ENCODE data around the gene FAM78B.

Gene FAM78B

DNA sequence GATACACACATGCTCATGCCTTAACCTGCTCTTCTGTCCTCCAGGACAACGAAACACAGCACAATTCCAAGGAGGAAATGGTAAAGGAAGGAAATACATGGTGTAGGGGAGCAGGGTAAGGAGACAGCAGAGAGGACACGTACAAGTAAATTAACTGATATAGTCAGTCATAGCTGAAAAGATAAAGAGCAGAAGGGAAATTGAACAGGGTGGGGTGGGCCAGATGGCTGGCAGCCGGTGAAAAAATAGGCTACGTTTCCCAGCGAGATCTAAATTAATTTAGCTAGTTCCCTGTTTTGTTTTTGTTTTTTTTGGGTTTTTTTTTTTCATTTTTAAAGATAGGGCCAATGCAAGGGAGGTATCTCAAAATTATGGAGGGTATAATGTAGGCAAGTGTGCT, 109.2 kb downstream of the FAM78B start:
- H3K27me3 ChIP-seq (ENCODE audit: control insufficient read depth, insufficient read depth, low read length): no peaks in the 10 kb centered on the region
- no peak overlapping the region for H3K4me3 ChIP-seq (ENCODE audit: low read depth, low read length)
- H3K9ac ChIP-seq (ENCODE audit: low read depth, low read length): no peak overlapping the region

DNA sequence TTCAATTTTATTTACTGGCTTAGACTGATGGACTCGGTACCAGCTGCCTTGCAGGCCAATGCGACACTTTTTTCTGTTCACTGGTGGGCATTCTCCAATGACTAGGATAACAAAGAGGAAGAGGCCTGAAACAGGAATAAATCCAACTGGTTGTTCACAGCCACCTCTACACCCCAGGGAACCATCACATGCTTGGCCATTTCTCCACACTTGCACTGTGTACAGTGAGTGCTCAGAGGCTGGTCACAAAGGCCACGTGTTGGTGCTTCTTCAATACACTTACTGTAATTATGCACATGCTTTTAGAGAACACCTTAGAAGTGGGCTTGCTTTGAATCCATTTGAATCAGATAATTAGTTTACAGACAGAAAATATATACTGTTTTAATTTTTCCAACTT, 113.4 kb downstream of the FAM78B start:
- no peaks in the 10 kb centered on the region for H3K27me3 ChIP-seq (ENCODE audit: control insufficient read depth, insufficient read depth, low read length)
- no peaks in the 10 kb centered on the region for H3K36me3 ChIP-seq (ENCODE audit: control insufficient read depth, insufficient read depth, low read length)
- no peak overlapping the region for H3K9ac ChIP-seq (ENCODE audit: low read depth, low read length)
- H3K4me1 ChIP-seq (ENCODE audit: control insufficient read depth, insufficient read depth, low read length): no peaks in the 10 kb centered on the region
- no peak overlapping the region for H3K4me3 ChIP-seq (ENCODE audit: low read depth, low read length)
- no peaks in the 10 kb centered on the region for H3K9me3 ChIP-seq (ENCODE audit: control insufficient read depth, insufficient read depth, low read length)

More for the DNA sequence above, 109.2 kb downstream of the FAM78B start:
- no peaks in the 10 kb centered on the region for H3K9me3 ChIP-seq (ENCODE audit: control insufficient read depth, insufficient read depth, low read length)
- no peaks in the 10 kb centered on the region for H3K4me1 ChIP-seq (ENCODE audit: control insufficient read depth, insufficient read depth, low read length)
- H3K36me3 ChIP-seq (ENCODE audit: control insufficient read depth, insufficient read depth, low read length): no peaks in the 10 kb centered on the region

DNA sequence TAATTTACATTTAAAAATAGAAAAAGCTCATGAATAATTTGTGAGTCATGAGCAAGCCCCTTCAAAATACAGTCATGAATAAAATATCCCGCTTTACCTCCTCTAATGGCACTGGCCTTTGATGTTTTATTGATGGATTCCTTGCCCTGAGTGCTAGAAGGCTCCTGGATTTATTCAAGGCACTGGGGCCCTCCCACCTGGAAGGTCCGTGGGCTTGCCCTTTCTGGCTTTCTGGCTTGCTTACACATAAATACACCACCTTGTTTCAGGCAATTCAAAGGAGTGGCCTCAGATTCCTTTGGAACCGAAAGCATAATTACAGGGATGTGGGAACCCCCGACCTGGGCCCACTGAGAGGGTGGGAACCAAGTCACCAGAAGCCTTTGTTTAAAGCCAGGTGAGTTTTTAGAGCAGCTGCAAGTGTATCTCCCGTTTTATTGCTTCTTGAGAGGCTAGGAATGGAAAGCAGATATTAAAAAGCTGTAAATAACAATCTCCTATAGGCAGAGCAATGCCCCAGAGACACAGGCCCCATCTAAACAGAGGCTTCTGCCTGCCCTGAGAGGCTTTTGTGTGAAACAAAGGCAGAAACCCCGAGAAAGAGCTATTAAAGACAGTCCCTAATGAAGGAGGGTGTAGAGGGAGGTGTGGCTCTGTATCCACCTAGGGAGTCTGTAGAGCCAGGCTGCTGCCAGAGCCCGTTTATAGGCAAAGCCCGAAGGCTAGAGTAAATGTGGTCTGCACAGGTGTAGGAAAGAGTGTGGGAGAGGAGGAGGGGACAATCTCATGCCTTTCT, 126.4 kb downstream of the FAM78B start:
- no peaks in the 10 kb centered on the region for H3K27me3 ChIP-seq (ENCODE audit: control insufficient read depth, insufficient read depth, low read length)
- H3K4me3 ChIP-seq (ENCODE audit: low read depth, low read length): no peak overlapping the region
- no peak overlapping the region for H3K9ac ChIP-seq (ENCODE audit: low read depth, low read length)
- no peaks in the 10 kb centered on the region for H3K4me1 ChIP-seq (ENCODE audit: control insufficient read depth, insufficient read depth, low read length)
- H3K36me3 ChIP-seq (ENCODE audit: control insufficient read depth, insufficient read depth, low read length): no peaks in the 10 kb centered on the region
- no peaks in the 10 kb centered on the region for H3K9me3 ChIP-seq (ENCODE audit: control insufficient read depth, insufficient read depth, low read length)

DNA sequence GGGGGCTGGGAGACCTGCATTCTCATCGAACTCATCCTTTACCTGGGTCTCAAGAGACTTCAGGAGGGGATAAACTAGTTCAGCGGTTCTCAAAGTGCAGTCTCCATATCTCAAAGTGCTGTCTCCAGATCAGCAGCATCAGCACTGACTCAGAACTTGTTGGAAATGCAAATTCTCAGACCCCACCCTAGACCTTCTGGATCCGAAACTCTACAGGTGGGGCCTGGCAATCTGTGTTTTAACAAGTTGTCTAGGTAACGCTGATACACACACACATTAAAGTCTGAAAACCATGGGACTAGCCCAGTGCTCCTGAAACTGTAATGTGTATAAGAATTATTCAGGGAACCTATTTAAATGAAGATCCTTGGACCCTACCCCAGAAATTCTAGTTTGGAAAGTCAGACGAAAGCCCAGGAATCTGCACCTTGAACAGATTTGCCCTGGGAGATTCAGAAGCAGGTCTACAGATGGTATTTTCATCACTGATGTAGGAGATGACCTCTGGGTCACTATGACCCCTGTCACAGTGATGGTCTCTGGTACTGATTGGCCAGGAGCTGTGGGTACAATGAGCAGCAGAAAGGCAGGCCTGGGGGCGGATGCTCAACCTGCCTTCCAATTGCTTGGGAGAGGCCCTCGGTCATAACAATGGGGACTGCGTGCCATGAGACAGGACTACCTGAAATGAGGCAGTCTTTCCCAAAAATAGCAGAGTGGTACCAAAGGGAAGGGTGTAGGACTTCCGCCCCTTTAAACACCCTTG, 127.2 kb downstream of the FAM78B start:
- no peaks in the 10 kb centered on the region for H3K4me1 ChIP-seq (ENCODE audit: control insufficient read depth, insufficient read depth, low read length)
- no peaks in the 10 kb centered on the region for H3K9me3 ChIP-seq (ENCODE audit: control insufficient read depth, insufficient read depth, low read length)
- no peak overlapping the region for H3K4me3 ChIP-seq (ENCODE audit: low read depth, low read length)
- no peak overlapping the region for H3K9ac ChIP-seq (ENCODE audit: low read depth, low read length)
- H3K27me3 ChIP-seq (ENCODE audit: control insufficient read depth, insufficient read depth, low read length): no peaks in the 10 kb centered on the region
- no peaks in the 10 kb centered on the region for H3K36me3 ChIP-seq (ENCODE audit: control insufficient read depth, insufficient read depth, low read length)

DNA sequence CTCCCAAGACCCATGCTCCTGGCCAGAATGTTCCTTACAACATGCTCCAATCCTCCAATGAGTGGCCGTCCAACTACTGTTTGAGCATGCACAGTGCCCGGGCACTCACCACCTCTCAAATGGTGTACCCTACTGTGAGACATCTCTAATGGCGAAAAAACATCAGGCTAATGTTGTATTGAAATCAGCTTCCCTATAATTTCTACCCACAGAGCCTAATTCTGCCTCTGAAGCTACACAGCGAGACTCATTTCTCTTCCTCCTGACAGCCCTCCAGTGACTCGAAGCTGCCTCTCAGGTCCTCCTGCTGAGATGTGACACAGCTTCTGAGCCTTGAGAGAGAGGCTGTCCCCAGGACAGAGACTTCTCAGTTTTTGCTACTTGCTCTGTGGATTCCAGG, 130.7 kb downstream of the FAM78B start:
- Histone ChIP-seq H3K4me3 (ENCODE audit: low read depth, low read length) (no peak overlapping the region), H3K4me1 (ENCODE audit: control insufficient read depth, insufficient read depth, low read length) (peaks cover 9% of the 10 kb centered on the region), H3K27me3 (ENCODE audit: control insufficient read depth, insufficient read depth, low read length) (no peaks in the 10 kb centered on the region), H3K9ac (ENCODE audit: low read depth, low read length) (no peak overlapping the region), H3K36me3 (ENCODE audit: control insufficient read depth, insufficient read depth, low read length) (no peaks in the 10 kb centered on the region), H3K9me3 (ENCODE audit: control insufficient read depth, insufficient read depth, low read length) (no peaks in the 10 kb centered on the region)

DNA sequence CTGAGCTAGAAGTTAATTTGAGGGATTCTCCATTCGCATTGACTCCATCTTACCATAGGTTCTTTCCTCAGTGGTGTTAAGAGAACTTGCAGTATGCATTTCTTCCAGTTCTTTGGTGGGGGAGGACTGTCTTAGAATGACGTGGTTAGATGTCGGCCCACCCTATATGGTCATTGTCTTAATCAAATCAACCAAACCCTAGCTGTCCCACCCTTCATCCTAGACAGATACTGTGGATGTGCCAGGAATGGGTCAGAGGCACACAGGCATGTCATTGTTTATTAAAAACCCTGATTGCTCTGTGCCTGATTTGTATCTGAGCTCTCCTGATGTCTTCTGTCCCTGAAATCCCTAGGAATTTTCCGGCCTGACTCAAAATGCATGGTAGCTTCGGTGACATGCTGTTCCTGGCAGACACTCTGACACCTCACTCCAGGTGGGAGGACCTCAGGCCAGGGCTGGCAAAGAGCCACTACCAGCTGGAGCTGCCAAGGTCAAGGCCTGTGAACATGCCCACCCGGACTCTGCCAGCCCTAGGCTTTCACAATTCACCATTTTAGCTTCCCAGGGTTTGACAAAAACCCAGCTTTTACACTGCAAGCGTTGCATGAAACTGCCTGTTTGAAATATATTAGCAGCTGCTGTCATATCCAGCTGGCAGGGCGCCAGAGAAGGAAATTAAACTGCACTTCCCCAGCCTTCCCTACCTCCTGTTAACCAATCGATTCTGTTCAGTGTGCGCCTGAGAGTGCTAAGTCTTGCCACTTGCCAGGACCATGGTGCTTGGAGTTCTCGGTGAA, 134.0 kb downstream of the FAM78B start:
- H3K9ac ChIP-seq (ENCODE audit: low read depth, low read length): no peak overlapping the region
- no peaks in the 10 kb centered on the region for H3K36me3 ChIP-seq (ENCODE audit: control insufficient read depth, insufficient read depth, low read length)
- no peaks in the 10 kb centered on the region for H3K9me3 ChIP-seq (ENCODE audit: control insufficient read depth, insufficient read depth, low read length)
- H3K4me3 ChIP-seq (ENCODE audit: low read depth, low read length): no peak overlapping the region
- no peaks in the 10 kb centered on the region for H3K27me3 ChIP-seq (ENCODE audit: control insufficient read depth, insufficient read depth, low read length)
- H3K4me1 ChIP-seq (ENCODE audit: control insufficient read depth, insufficient read depth, low read length): peaks cover 9% of the 10 kb centered on the region

DNA sequence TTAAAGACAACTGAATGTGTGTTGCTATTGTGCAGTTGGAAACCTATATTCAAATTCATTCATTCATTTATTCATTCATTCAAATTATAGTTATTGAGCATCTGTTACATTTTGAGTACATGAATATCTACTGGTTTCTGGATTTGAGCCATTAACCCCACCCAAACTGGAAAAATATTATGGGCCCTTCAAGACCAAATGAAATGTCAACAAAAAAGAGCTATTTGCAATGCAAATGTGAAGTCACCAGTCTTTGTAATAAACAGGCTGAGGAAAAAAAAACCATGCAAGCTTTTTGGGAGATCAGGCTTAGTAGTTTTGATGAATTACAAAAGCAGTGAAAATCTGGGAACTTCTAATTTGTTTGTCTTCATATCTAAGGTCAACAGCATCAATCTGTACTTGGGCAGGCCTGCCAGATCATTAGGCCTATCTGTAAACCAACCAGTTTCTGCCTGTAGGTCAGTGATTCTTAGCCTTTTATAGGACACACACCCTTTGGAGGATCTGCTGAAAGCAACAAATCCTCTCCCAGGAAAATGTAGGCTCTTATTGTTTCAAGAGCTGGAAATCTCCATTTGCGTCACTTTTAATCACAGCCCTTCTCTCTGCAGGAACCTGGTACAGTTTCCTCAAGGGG, 134.7 kb downstream of the FAM78B start:
- Histone ChIP-seq H3K4me1 (ENCODE audit: control insufficient read depth, insufficient read depth, low read length) (peaks cover 9% of the 10 kb centered on the region), H3K9me3 (ENCODE audit: control insufficient read depth, insufficient read depth, low read length) (no peaks in the 10 kb centered on the region), H3K4me3 (ENCODE audit: low read depth, low read length) (no peak overlapping the region), H3K36me3 (ENCODE audit: control insufficient read depth, insufficient read depth, low read length) (no peaks in the 10 kb centered on the region), H3K27me3 (ENCODE audit: control insufficient read depth, insufficient read depth, low read length) (no peaks in the 10 kb centered on the region), H3K9ac (ENCODE audit: low read depth, low read length) (no peak overlapping the region)

DNA sequence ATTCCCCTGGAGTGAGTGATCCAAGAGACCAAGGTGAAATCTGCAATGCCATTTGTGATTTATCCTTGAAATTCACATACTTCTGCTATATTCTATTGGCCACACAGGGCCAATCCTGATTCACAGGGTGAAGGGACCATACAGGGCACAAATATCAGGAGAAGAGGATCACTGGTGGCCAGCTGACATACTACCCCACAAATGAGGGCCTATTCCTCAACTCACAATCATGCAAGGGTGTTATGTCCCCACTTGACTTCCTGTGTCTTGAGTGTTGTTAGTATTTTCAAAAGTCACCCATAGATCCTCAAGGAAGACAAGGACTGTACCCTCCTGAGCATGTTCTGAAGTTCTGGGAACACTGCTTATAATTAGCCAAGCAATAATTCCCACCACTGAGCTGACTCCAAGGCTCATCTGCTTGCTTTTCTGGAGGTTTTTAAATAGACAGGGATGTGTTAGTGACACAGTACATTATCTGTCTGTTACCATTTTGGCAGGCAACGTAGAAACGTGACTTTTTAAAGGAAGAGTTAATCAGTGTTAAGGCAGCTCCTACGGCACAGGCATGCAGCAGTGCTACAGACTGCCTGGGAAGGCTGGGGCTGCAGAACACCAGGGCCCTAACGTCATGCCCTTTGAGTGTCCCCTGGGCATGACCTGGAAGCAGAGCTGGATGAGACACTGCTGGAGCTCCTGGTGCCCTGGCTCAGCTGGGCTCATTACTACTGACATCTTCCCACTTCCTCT, 137.4 kb downstream of the FAM78B start:
- peaks cover 9% of the 10 kb centered on the region for H3K4me1 ChIP-seq (ENCODE audit: control insufficient read depth, insufficient read depth, low read length)
- no peak overlapping the region for H3K9ac ChIP-seq (ENCODE audit: low read depth, low read length)
- H3K4me3 ChIP-seq (ENCODE audit: low read depth, low read length): no peak overlapping the region
- no peaks in the 10 kb centered on the region for H3K36me3 ChIP-seq (ENCODE audit: control insufficient read depth, insufficient read depth, low read length)
- H3K9me3 ChIP-seq (ENCODE audit: control insufficient read depth, insufficient read depth, low read length): no peaks in the 10 kb centered on the region
- no peaks in the 10 kb centered on the region for H3K27me3 ChIP-seq (ENCODE audit: control insufficient read depth, insufficient read depth, low read length)

DNA sequence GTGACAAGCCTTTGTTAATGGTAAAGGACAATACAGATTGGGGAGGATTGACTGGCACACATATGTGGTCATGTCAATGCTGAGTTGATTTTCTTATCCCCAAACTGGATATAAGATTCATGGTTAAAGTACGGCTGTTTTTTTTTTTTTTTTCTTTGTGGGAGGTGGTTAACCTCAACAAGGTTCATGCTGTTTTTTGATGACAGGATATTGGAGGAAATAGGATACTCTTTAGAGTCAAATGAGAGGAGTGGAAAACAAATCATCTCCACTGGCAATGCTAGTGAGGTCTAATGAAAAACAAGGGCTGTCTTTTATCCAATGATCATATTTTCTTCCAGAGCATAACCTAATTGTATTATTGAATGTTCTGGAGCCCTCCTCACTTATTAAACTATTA, 140.2 kb downstream of the FAM78B start:
- Histone ChIP-seq H3K9ac (ENCODE audit: low read depth, low read length) (no peak overlapping the region), H3K9me3 (ENCODE audit: control insufficient read depth, insufficient read depth, low read length) (no peaks in the 10 kb centered on the region), H3K36me3 (ENCODE audit: control insufficient read depth, insufficient read depth, low read length) (no peaks in the 10 kb centered on the region), H3K4me3 (ENCODE audit: low read depth, low read length) (no peak overlapping the region), H3K4me1 (ENCODE audit: control insufficient read depth, insufficient read depth, low read length) (no peaks in the 10 kb centered on the region), H3K27me3 (ENCODE audit: control insufficient read depth, insufficient read depth, low read length) (no peaks in the 10 kb centered on the region)

DNA sequence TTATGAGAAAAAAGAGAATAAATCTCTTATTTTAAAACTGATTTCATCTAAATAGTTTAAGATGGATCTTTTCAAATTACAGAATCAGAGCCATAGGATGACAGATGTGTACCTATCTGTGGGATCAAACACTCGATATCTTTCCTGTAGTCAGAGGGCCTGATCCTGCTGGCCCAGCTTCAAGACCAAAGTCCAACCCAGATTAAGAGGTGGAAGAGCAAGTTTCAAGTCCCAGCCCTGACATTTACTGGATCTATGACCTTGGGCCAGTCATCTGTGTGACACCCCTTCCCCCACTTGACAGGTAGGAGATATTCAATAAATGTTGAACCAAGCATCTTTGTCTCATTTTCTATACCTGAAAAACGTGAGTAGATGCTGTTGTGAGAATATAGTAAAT, 140.7 kb downstream of the FAM78B start:
- no peak overlapping the region for H3K4me3 ChIP-seq (ENCODE audit: low read depth, low read length)
- H3K9ac ChIP-seq (ENCODE audit: low read depth, low read length): no peak overlapping the region
- no peaks in the 10 kb centered on the region for H3K9me3 ChIP-seq (ENCODE audit: control insufficient read depth, insufficient read depth, low read length)
- H3K27me3 ChIP-seq (ENCODE audit: control insufficient read depth, insufficient read depth, low read length): no peaks in the 10 kb centered on the region
- H3K36me3 ChIP-seq (ENCODE audit: control insufficient read depth, insufficient read depth, low read length): no peaks in the 10 kb centered on the region
- no peaks in the 10 kb centered on the region for H3K4me1 ChIP-seq (ENCODE audit: control insufficient read depth, insufficient read depth, low read length)

DNA sequence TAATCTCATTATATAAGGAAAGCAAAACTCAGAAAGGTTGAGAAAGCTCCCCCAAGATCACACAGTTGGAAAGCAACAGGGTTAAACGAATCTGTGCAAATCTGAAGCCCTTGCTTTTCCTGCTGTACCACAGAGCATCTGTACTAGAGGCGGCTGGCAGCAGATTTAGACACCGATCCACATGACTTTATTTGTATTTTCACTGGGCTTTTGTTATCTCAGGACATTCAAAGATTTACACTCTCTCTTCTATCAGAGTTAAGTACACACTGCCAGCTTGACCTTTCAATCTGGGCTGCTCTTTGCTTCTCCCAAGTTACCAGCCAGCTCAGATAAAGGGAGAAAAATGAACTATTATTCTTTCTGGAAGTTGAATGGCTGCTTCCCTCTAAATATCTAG, 146.6 kb downstream of the FAM78B start:
- no peak overlapping the region for H3K4me3 ChIP-seq (ENCODE audit: low read depth, low read length)
- H3K4me1 ChIP-seq (ENCODE audit: control insufficient read depth, insufficient read depth, low read length): no peaks in the 10 kb centered on the region
- H3K27me3 ChIP-seq (ENCODE audit: control insufficient read depth, insufficient read depth, low read length): peaks cover 7% of the 10 kb centered on the region
- no peaks in the 10 kb centered on the region for H3K9me3 ChIP-seq (ENCODE audit: control insufficient read depth, insufficient read depth, low read length)
- H3K36me3 ChIP-seq (ENCODE audit: control insufficient read depth, insufficient read depth, low read length): no peaks in the 10 kb centered on the region
- H3K9ac ChIP-seq (ENCODE audit: low read depth, low read length): no peak overlapping the region

All from iPS-15b (cell line).